NCI-H1436 treated with DMSO at 0.1 percent for 48 hours (cell line): ENCODE data around the gene ABHD18.

ENCODE experiments used
- DNase-seq: peaks from one replicate; lab custom pipeline; 2025; lab: John Stamatoyannopoulos, UW

The ABHD18 gene

DNA sequence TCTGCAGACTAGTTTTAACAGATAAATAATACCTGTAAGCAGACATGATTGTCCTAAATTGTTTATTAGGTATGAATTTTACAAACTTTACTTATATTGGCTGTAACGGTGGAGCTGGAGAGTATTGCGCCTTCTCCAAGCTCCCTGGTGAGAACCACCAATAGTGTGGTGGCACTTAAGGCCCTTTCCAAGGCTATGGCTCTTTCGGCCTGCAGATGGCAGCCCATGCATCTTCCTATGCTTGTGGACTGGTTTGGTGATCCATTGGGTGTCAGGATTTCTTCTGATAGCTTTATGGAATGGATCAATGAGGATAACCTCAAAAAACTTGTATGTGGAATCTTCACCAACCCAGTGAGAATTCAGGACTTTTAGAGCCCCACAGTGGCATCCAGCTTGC is 103.7 kb downstream of the ABHD18 start:
- no peak for DNase-seq

DNA sequence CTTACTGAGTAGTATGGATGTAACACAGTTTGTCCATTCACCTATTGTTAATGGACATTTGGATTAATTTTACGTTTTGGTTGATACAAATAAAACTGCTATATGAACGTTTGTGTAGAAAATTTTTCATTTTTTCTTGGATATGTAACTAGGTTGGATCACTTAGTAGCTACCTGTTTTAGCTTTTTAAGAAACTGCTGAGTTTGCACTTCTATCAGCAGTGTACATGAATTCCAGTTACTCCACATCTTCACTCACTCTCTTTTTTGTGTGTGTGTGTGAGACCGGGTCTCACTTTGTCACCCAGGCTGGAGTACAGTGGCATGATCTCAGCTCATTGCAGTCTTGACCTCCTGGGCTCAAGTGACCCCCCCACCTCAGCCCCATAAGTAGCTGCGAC is 111.3 kb downstream of the ABHD18 start:
- no peak for DNase-seq
